Fibroblast of peridontal ligament (primary cell): Measurements from ENCODE around the gene BCR.

Experiments used
- DNase-seq: peaks from one replicate; pipeline ENCODE4 v3.0.0-alpha.2; 2010; ENCODE audit errors: extremely low read depth

BCR gene

GRCh38 chr22:23262518-23263332, 82.4 kb downstream of the BCR start:
- DNase-seq = no peak

GRCh38 chr22:23263651-23264555, 83.6 kb downstream of the BCR start:
- no peak for DNase-seq

- DNase-seq = no peak
Observed at GRCh38 chr22:23264610-23265367, 84.5 kb downstream of the BCR start.

GRCh38 chr22:23265368-23265700, 85.0 kb downstream of the BCR start:
- DNase-seq = no peak

- DNase-seq = no peak
Observed at GRCh38 chr22:23266780-23267179, 86.5 kb downstream of the BCR start.

- DNase-seq = no peak
Observed at GRCh38 chr22:23267226-23268043, 87.1 kb downstream of the BCR start.

- no peak for DNase-seq
Observed at GRCh38 chr22:23268139-23268712, 87.9 kb downstream of the BCR start.

- no peak for DNase-seq
Observed at GRCh38 chr22:23268877-23269276, 88.6 kb downstream of the BCR start.

GRCh38 chr22:23269441-23270211, 89.3 kb downstream of the BCR start:
- DNase-seq = no peak

GRCh38 chr22:23270212-23270733, 90.0 kb downstream of the BCR start:
- DNase-seq = no peak

- DNase-seq = no peak
Observed at GRCh38 chr22:23270798-23271596, 90.7 kb downstream of the BCR start.

GRCh38 chr22:23271597-23271908, 91.2 kb downstream of the BCR start:
- no peak for DNase-seq

- DNase-seq = no peak
Observed at GRCh38 chr22:23272371-23272770, 92.1 kb downstream of the BCR start.

GRCh38 chr22:23272834-23273233, 92.5 kb downstream of the BCR start:
- DNase-seq = no peak

GRCh38 chr22:23273445-23274145, 93.3 kb downstream of the BCR start:
- no peak for DNase-seq

GRCh38 chr22:23274146-23274526, 93.8 kb downstream of the BCR start:
- DNase-seq = no peak

- DNase-seq = no peak
Observed at GRCh38 chr22:23274891-23275694, 94.8 kb downstream of the BCR start.

GRCh38 chr22:23275751-23276150, 95.4 kb downstream of the BCR start:
- DNase-seq = no peak
